ENCODE measurements around the gene DLGAP4.

Gene DLGAP4

DNA sequence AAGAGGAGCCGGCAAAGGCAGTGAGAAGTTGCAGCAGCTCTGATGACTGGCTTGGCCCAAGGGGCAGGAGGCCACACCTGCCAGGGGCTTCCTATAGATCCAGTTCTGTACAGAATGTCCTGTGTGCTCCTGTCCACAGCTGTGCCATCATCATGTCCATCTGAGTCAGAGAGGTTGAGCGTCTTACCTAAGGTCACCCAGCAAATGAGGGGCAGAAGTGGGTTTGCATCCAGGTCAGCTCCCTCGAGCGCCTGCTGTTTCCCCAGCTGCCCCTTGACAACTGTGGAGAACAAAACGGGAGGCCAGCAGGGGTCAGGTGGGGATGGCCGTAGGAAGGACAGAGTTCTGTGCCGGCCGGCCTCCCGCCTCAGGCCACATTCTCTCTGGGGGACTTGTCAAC is 47.6 kb downstream of the DLGAP4 start:
- no peak for DNase-seq (ENCODE audit: low read depth)

DNA sequence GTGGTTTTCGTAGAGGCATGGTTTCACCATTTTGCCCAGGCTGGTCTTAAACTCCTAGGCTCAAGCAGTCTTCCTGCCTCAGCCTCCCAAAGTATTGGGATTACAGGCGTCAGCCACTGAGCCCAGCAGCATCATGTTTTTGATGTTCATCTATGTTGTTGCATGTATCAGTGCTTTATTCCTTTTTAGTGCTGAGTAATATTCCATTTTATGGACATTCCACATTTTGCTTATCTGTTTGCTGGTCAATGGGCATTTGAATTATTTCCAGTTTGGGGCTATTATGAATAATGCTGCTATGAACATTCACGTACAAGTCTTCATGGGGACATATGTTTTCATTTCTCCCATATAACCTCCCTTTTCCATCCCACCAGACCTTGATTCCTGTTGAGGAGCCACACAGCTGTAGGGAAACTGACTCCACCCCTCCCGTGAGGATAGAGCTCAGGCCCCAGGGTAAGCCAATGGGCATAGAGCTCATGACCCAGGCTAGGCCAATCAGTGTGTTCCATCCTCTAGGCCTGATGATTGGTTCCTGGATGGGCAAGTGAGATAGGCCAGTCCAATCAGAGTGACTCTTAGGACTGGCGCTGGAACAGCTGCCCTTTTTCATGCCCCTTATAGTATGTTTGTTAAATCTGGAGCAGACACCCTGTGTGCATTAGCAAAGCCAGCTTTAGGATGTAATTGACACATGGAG is 49.5 kb downstream of the DLGAP4 start:
- no peak for DNase-seq (ENCODE audit: low read depth)

DNA sequence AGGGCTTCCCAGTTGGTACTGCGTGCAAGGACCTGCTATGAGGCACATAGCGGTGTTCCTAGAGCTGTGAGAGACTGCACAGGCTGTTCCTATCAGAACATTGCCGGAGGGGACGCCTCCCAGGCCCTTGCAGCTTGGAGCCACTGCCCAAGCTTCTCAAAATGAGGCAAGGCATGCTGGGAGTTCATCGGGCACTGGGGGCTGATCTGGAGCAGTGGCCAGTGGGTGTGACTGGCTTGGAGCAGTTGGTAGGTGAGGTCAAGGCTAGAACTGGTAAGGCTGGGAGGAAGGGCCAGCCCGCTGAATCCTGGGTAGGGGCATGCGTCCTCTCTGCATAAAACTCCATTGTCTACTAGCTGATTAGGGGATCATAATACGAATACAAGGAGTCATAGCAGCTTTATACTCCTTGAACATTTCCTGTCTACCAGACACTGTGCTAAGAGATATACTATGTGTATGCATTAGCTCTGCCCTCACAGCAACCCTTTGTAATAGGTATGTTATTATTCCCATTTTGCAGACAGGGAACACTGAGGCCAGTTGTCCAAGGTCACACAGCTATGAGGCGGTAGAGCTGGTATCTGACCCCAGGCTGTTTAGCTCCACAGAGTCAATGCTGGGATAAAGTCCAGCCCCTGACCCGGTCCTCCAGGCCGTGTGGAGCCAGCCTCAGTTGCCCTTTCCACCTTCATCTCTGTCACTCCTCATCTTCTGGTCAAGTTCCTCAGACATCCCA is 53.7 kb downstream of the DLGAP4 start:
- no peak for DNase-seq (ENCODE audit: low read depth)

DNA sequence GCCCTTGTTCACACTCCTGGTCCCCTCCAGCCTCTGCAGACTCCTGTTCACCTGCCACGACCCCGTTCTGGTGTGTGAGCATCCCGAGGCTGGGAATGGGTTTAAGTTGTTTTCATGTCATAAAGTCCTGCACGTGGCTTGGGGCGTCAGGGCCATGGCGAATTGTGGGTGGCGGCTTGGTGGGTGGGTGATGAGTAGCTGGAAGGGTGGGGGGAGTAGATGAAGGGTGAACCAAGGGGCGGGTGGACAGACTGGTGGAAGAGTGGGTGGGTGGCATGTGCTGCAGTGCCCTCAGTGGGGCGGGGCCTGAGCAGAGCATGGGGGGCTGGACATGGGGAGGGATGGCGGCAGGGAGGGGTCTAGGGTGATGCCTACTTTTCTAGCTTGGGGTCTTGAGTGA is 54.3 kb downstream of the DLGAP4 start:
- DNase-seq (ENCODE audit: low read depth): no peak

DNA sequence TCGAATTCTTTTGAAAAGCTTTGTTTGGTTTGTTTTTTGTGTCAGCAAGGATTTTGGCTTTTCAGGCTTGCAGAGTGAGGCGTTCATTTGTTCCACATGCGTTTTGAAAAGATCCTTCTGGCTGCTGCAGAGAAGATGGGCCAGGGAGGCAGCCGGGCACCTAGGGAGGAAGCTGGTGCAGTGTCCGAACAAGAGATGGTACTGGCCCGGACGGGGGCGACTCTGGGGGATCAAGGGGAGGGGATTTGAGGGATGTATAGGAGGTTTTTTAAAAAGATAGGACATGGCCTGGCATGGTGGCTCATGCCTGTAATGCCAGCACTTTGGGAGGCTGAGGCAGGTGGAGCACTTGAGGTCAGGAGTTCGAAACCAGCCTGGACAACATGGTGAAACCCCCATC is 55.3 kb downstream of the DLGAP4 start:
- no peak for DNase-seq (ENCODE audit: low read depth)

DNA sequence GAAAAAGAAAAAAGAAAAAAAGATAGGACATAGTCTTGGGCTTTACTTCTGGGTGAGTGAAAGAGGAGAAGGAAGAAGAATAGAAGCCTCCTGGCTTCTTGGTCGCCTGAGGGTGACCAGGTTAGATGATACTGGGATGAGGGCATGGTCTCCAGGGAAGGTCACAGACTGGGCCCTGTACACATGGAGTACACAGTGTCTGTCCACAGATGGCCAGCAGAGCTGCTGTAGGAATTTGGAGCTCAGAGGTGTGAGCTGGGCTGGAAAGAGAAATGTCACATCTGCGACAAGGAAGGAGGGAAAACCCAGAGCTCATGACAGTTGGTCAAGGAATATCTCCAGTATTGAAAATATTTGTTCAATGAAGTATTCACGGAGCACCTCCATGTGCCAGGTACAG is 56.1 kb downstream of the DLGAP4 start:
- DNase-seq (ENCODE audit: low read depth): no peak

DNA sequence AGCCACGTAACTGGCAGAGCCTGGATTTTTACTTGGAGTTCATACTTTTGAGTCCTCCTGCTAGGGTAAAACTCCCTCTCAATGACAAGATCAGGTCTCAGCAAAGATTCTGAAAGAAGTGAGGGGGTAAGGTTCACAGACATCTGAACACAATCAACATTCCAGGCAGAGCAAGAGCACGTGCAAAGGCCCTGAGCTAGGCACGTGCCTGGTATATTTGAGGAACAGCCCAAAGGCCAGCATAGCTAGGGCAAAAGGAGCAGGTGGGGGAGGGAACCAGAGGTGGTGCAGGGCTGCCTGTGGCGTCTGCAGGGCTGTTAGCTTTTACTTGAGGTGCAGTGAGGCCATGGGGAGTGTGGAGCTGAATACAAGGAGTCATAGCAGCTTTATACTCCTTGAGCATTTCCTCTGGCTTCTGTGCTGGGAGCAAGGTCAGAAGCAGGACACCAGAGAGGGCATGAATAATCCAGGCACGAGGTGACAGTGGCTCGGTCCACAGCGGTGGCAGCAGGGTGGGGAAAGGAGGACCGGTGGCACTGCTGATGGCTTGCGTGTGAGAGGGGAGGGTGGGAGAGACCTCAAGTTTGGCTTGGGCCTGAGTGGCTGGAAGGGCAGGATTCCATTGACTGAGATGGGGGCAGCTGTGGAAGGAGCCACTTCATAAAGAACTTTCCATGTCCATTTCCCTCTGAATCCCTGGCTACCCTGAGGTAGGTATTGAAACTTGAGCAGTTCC is 57.0 kb downstream of the DLGAP4 start:
- DNase-seq (ENCODE audit: low read depth): no peak

DNA sequence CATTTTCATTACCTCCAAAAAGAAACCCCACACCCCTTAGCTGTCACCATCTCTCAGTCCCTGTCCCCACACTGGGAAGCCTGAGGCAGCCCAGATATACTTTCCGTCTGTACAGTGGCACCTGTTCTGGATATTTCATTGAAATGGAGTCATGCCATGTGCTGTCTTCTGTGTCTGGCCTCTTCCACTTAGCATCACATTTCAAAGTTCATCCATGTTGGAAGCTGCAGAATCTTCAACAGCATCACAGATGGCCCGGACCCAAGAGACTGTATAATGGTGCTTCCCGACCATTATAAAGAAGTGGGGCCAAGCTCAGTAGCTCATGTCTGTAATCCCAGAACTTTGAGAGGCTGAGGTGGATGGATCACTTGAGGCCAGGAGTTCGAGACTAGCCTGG is 58.4 kb downstream of the DLGAP4 start:
- no peak for DNase-seq (ENCODE audit: low read depth)

DNA sequence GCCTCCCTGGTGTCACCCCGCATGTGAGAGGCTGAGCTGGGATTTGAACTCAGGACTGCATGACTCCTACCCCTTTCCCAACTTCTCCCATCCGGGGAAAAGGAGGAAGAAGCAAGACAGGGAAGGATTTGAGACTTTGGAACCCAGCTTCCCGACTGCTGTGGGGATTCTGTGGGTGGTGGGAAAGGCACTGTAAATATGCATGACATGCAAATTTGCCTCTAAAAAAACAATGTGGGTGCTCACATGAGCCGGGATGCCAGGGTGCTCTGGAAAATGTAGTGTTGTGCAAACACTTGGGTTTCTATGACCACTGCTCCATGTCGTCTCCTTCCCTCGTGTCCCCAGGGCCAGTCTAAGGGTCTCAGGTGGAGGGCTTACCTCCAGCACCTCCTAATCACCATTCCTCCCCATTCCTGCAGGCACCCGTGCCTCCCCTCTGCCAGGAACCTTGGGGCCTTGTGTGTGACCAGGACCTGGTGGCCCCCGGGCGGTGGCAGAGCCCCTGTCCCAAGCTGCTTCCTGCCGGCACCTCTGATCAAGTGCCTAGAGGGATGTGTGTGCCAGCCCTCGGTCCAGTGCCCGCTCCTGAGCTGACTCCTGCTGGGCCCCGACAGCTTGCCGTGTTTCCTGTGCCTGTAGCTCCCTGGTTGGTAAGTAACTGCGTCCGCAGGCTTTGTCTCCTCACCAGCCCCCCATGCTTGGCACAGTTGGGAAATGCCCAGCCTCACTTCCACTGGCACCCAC is 60.7 kb downstream of the DLGAP4 start:
- no peak for DNase-seq (ENCODE audit: low read depth)

DNA sequence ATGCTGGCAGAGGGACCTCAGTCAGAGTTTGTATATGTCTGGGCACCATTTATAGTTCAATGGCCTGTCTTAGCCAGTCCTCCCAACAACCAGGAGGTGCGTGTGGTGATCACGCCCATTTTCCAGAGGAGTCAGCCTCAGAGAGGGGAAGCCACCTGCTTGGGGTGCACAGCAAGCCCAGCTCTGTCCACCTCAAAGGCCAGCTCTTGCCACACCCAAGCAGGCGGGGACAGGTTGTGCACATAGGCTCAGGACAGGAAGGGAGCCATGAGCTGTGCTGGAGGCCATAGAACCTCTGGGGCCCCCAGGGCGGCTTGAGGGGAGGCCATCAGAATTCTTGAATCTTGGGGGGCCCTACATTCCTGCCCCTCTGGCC is 61.2 kb downstream of the DLGAP4 start:
- DNase-seq (ENCODE audit: low read depth): no peak

DNA sequence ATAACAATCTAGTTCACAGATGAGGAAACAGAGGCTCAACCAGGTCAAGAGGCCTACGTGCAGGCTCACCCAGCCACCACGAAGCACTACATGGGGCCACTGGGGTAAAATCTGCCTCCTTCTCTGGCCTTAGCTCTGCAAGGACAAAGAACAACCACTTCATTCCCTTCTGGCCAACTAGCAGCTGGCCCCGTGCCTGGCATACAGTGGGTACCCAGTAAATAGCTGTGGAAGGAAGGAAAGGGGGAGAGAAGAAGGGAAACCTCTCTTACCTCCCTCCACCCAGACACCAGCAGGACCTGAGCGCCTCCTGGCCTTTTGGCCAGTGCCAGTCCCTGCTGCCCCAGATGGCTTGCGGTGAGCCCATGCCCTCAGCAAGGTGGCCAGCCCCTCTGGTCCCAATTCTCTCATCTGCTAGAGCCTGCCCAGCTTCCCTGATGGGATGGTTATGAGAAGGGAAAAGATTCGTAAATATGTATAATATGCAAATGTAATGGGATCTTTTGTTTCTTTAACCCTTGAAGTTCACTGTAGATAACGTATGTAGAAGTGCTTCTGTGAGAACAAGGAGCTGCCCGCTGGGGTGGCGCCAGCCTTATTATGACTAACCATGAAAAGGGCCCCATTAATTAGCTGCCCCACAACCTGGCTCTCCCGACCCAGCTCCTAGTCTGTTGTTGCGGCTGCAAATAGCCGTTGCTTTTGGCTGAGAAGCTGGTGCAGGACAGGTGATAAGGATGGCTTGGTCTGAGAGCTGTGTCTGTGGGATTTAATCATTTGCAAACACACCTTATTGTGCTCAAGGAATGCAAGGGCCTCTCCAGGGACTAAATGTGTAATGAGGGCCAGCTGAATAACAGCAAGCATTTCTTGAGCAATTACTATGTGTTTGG is 62.0 kb downstream of the DLGAP4 start:
- no peak for DNase-seq (ENCODE audit: low read depth)

DNA sequence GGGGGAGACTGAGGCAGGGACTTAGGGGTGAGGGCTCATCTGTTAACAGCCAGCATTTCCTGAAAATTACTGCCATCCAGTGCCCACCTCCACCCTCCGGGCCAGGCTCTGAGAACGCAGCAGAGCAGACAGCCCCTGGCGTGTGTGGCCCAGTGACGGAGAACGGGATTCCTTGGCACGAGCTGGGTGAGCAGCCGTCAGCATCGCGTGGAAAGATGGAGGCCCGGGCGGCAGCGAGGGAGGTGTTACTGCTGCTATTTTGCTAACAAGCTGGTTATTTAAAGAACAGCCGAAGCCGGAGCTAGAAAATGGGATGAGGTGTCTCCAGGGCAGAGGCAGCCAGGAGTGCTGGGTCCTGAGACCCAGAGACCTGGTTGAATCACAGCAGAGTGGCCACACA is 62.7 kb downstream of the DLGAP4 start:
- no peak for DNase-seq (ENCODE audit: low read depth)

DNA sequence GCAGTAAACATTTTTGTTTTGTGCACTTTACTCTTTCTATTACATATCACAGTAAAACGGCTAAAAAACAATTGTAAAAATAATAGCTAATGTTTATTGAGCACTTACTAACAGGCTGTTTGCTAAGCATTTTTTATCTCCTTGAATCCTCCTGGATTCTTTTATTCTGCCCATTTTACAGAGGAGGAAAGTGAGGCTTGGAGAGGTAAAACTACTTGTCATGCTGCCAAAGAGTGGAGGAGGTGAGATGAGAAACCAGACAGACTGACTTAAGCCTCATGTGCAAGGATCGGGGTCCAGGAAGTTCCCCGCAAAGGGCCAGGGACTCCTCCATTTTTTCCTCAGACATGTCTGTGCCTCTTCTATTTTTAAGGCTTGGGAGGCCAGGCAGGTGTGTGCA is 63.6 kb downstream of the DLGAP4 start:
- no peak for DNase-seq (ENCODE audit: low read depth)

DNA sequence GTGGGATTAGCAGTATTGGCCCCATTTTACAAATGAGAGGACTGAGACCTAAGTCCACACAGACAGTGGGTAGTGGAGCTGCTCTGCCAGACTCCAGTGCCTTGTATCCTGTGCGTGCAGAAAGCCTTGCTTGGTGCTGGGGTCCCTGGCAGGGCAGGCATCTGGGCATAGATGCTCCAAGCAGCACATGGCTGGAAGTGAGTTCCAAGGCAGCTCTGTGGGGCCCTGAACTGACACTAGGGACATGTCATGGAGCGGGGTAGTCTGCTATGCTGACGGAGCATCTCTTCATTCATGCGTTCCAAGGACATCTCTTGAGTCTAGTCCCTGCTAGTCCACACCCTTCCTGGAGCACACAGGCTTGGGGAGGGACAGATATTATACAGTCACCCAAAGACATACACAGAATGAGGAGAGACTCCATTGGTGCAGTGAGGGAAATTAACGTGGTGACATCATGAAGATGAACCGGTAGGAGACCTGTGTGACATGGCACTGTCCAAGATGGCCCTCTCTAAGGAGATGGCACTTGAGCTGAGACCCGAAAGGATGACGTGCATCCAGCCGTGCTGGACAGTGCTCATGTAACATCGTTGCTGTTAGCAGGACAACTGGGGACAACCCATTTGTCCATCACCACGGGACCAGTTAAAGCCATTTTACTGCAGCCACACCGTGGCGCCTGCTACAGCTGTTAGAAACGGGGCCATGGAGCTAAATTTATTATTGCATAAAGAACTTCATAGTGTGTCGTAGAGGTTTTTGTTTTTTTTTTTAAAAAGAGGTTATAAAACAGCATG is 65.1 kb downstream of the DLGAP4 start:
- no peak for DNase-seq (ENCODE audit: low read depth)

DNA sequence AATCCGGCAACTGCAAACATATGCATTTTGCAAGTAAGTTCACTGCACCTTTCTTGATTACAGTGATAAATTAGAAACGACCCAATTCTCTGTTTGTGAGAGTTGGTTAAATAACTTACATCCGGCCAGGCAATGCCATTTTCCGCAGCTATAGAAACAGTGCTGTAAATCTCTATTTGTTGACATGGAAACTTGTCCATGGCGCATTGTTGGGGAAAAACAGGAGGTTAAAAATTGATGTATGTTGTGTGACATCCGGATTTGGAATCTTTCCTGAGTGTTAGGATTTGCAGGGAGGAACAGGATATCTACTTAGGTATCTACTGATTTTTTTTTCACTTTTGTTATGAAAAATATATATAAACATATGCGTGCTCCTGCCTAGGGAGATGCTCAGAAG is 66.5 kb downstream of the DLGAP4 start:
- no peak for DNase-seq (ENCODE audit: low read depth)

DNA sequence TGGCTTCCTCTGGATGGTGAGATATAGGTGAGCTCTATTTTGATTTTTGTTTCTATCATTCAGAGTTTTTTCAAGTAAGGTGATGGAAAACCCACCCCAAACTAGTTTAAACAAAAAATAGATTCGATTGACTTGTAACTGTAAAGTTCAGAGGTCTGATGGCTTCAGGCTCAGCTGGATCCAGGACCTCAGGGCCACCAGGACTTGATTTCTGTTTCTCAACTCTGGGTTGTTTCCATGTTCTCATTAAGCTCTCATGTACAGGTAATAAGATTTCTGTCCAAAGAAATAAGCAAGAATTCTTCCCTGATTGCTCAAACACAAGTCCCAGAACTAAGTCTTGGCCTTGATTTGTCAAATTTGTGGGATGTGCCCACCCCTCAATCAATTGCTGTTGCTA is 67.0 kb downstream of the DLGAP4 start:
- DNase-seq (ENCODE audit: low read depth): no peak

DNA sequence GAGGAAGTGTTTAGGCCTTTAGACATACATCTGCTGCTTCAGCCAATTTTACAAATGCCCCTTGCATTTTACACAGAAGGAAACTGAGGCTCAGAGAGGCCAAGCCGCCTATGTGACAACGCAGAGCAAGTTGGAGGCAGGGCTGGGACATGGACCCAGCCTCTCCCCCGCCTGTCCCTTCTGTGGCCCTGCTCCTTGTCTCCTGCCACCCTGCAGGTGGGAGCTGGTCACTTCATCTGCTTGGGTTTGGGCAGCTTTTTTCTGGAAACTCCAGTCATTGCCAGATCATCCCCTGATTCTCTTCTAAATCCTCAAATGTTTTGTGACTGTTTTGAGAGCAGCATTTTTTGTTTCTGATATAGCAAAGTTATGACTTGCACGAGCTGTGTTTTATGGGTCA is 68.9 kb downstream of the DLGAP4 start:
- no peak for DNase-seq (ENCODE audit: low read depth)

DNA sequence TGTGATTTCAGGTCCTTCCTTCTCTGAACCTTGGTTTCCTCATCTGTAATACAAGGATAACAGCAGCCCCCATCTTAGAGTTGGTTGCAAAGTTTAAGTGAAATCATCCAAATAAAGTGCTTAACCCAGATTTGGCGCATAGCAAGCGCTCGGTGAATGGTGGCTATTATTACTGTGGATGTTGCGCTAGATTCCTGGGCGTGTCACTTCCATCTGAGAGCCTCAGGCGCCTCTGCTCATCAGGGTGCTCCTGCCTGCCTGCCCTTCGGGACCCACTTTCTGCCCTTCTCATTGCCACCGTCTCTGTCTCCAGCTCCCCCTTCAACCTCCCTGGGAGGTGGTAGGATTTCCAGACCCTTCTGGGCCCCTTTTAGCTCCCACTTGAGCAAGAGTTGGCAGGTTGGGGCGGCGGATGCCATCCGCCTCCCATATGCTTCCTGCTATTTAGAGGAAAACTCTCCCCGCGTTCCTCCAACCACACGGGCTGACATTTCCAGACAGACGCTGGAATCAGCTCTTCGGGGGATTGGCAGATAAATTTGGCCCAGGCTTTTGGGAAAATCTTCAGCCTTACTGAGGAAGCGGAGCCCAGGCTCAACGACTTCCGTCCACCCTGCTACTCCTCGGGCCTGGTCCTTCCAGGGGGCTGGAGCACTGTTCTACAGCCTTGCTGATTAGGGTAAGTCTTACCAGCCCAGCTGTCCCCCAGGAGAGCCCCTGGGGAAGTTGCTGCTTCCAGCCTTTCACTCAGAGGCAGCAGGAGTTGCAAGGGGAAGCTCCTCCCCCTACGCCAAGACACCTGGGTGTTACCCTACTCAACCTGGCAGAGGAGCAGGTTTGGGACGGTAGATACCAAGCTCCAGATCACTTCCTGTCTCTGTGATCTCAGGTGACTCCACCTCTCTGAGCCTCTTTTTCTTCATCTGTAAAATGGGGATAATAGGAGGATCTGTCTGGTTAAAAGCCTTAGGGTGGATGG is 71.5 kb downstream of the DLGAP4 start:
- DNase-seq (ENCODE audit: low read depth): no peak

DNA sequence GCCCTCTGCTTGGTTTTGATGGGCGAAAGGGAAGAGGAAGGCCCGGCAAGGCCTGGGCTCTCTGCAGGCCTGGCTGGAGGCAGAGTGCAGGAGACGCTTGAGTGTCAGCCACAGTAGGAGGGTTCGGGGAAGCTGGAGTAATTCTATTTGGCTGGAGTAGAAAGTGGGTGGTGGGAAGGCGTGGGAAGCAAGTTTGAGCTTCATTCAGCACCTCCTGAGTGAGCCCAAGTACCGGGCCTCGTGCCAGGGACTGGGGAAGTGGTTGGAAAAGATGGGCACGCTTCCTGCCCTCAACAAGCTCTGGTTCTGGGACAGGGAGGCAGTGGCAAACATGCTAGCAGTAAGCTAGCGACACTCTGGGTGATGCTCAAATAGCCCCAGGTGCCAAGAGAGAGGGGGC is 72.5 kb downstream of the DLGAP4 start:
- no peak for DNase-seq (ENCODE audit: low read depth)
